ENCODE results near the gene UTS2B.

The UTS2B gene

GRCh38 chr3:191329654-191330529 is at the start of gene UTS2B:
Gene UTS2B, minus strand, starts transcription at chr3:191330526. Its CDS starts 48,337 bp downstream, at chr3:191282189.
- no peak for DNase-seq (ENCODE audit: low read depth)

GRCh38 chr3:191380001-191380400 is 49.7 kb upstream of the UTS2B start:
- no peak for DNase-seq (ENCODE audit: low read depth)

- no peak for DNase-seq (ENCODE audit: low read depth)
Observed at GRCh38 chr3:191379446-191379845, 49.1 kb upstream of the UTS2B start.

GRCh38 chr3:191378142-191378812 is 48.0 kb upstream of the UTS2B start:
- no peak for DNase-seq (ENCODE audit: low read depth)

- no peak for DNase-seq (ENCODE audit: low read depth)
Observed at GRCh38 chr3:191376516-191377141, 46.3 kb upstream of the UTS2B start.

GRCh38 chr3:191373327-191373726 is 43.0 kb upstream of the UTS2B start:
- DNase-seq (ENCODE audit: low read depth): no peak

- no peak for DNase-seq (ENCODE audit: low read depth)
Observed at GRCh38 chr3:191372122-191372521, 41.8 kb upstream of the UTS2B start.

GRCh38 chr3:191369616-191370010 is 39.3 kb upstream of the UTS2B start:
- DNase-seq (ENCODE audit: low read depth): no peak

GRCh38 chr3:191368755-191369615 is 38.7 kb upstream of the UTS2B start:
- no peak for DNase-seq (ENCODE audit: low read depth)

GRCh38 chr3:191366675-191367074 is 36.3 kb upstream of the UTS2B start:
- DNase-seq (ENCODE audit: low read depth): no peak

- DNase-seq (ENCODE audit: low read depth): no peak
Observed at GRCh38 chr3:191363221-191363620, 32.9 kb upstream of the UTS2B start.

- DNase-seq (ENCODE audit: low read depth): no peak
Observed at GRCh38 chr3:191362524-191363090, 32.3 kb upstream of the UTS2B start.

GRCh38 chr3:191362037-191362436 is 31.7 kb upstream of the UTS2B start:
- DNase-seq (ENCODE audit: low read depth): no peak

- DNase-seq (ENCODE audit: low read depth): no peak
Observed at GRCh38 chr3:191361456-191361855, 31.1 kb upstream of the UTS2B start.

- no peak for DNase-seq (ENCODE audit: low read depth)
Observed at GRCh38 chr3:191360620-191361019, 30.3 kb upstream of the UTS2B start.

GRCh38 chr3:191358929-191359328 is 28.6 kb upstream of the UTS2B start:
- no peak for DNase-seq (ENCODE audit: low read depth)

GRCh38 chr3:191357909-191358308 is 27.6 kb upstream of the UTS2B start:
- no peak for DNase-seq (ENCODE audit: low read depth)

- no peak for DNase-seq (ENCODE audit: low read depth)
Observed at GRCh38 chr3:191356631-191357439, 26.5 kb upstream of the UTS2B start.

- DNase-seq (ENCODE audit: low read depth): no peak
Observed at GRCh38 chr3:191355406-191355805, 25.1 kb upstream of the UTS2B start.

- DNase-seq (ENCODE audit: low read depth): no peak
Observed at GRCh38 chr3:191353022-191353777, 22.9 kb upstream of the UTS2B start.
